Skin of body (tissue), 3 donors: Measurements from ENCODE around the gene HRH2. TPM values are rescaled to one million over a fixed set of nuclear protein-coding genes. Genes with fewer than 3 reads are reported as not detected.
"Not testable (repeated sequence)": the region's sequence is repeated elsewhere in the genome, so short reads cannot be mapped to it uniquely, and the experiment has no call there.

Source experiments
- DNase-seq: peaks from one replicate; lab custom pipeline; 2025; lab: John Stamatoyannopoulos, UW
- small RNA-seq: library from RNA; depleted of rRNA; stranded (forward); fragments of <200 nt; gene quantifications from one replicate; pipeline ENCODE3, GENCODE V24; 2014; ENCODE audit warnings: low replicate concordance
- total RNA-seq: library from RNA; depleted of rRNA; stranded (reverse); fragments of >200 nt; gene quantifications from one replicate; pipeline ENCODE4 v1.2.3, GENCODE V29; 2014

The HRH2 gene
- total RNA-seq, 1 donor from 2014 or later, result 1.5 TPM

GRCh38 chr5:175738126-175738525 is 80.3 kb downstream of the HRH2 start:
- DNase-seq, result no peak

- DNase-seq, result no peak
Measured at GRCh38 chr5:175738602-175739133, 80.8 kb downstream of the HRH2 start.

GRCh38 chr5:175740014-175740413 is 82.1 kb downstream of the HRH2 start:
- DNase-seq, result no peak

- no peak for DNase-seq
Measured at GRCh38 chr5:175741556-175741955, 83.7 kb downstream of the HRH2 start.

- no peak for DNase-seq
Measured at GRCh38 chr5:175742290-175742994, 84.6 kb downstream of the HRH2 start.

- DNase-seq, result no peak
Measured at GRCh38 chr5:175743676-175744210, 85.9 kb downstream of the HRH2 start.

GRCh38 chr5:175745210-175745609 is 87.3 kb downstream of the HRH2 start:
- DNase-seq, result no peak

GRCh38 chr5:175746851-175747250 is 89.0 kb downstream of the HRH2 start:
- no peak for DNase-seq

GRCh38 chr5:175747539-175748060 is 89.7 kb downstream of the HRH2 start:
- no peak for DNase-seq

GRCh38 chr5:175748650-175749049 is 90.8 kb downstream of the HRH2 start:
- no peak for DNase-seq

- DNase-seq, result no peak
Measured at GRCh38 chr5:175749591-175749990, 91.7 kb downstream of the HRH2 start.

- DNase-seq, result no peak
Measured at GRCh38 chr5:175750511-175750931, 92.7 kb downstream of the HRH2 start.

GRCh38 chr5:175751369-175751768 is 93.5 kb downstream of the HRH2 start:
- no peak for DNase-seq

GRCh38 chr5:175752826-175753535 is 95.1 kb downstream of the HRH2 start:
- no peak for DNase-seq

GRCh38 chr5:175753536-175754402 is 95.9 kb downstream of the HRH2 start:
- DNase-seq, result no peak

- DNase-seq, result not testable (repeated sequence)
Measured at GRCh38 chr5:175759991-175760390, 102.1 kb downstream of the HRH2 start.

Small RNA genes lying within 50 kb of the gene (small RNA-seq; reads per million reads assigned to genes)
- not detected for gene RN7SKP148
- gene RNU6-226P, result not detected

Other genes with a start within 250 kb of the HRH2 start
- gene DRD1, start 213.9 kb upstream of the HRH2 start, total RNA-seq, result 0.10 TPM
- gene SFXN1, start 179.5 kb upstream of the HRH2 start, total RNA-seq, result 25.1 TPM
- gene CPLX2, start 213.5 kb downstream of the HRH2 start, total RNA-seq, result 0.10 TPM